MG63 (cell line): Measurements from ENCODE around the gene KLHL7. TPM values are rescaled to one million over a fixed set of nuclear protein-coding genes. Genes with fewer than 3 reads are reported as not detected.
"Not testable (repeated sequence)": the region's sequence is repeated elsewhere in the genome, so short reads cannot be mapped to it uniquely, and the experiment has no call there.

Experiments used
- DNase-seq: peaks from one replicate; pipeline ENCODE4 v3.0.0-alpha.2; 2020
- H3K27me3 ChIP-seq: fragments of 250-450 bp; sonication (Bioruptor Pico); 2 replicates; pipeline ENCODE4 v1.5.1; 2020; ENCODE audit warnings: mild to moderate bottlenecking, moderate library complexity
- H3K36me3 ChIP-seq: fragments of 250-450 bp; sonication (Bioruptor Pico); 2 replicates; pipeline ENCODE4 v1.5.1; 2020; ENCODE audit warnings: mild to moderate bottlenecking, moderate library complexity
- H3K4me3 ChIP-seq: fragments of 250-450 bp; sonication (Bioruptor Pico); 2 replicates; pipeline ENCODE4 v1.5.1; 2020; ENCODE audit warnings: mild to moderate bottlenecking, moderate library complexity
- H3K9me3 ChIP-seq: fragments of 250-450 bp; sonication (Bioruptor Pico); 2 replicates; pipeline ENCODE4 v1.5.1; 2020; ENCODE audit warnings: mild to moderate bottlenecking, moderate library complexity
- total RNA-seq: library from RNA; depleted of rRNA; stranded (reverse); fragments of >200 nt; shearing (Covaris generic); gene quantifications from 2 replicates; pipeline ENCODE4 v1.2.3, GENCODE V29; 2014; ENCODE audit warnings: low replicate concordance; rRNA removed

KLHL7 gene
- total RNA-seq, 1 experiment from 2014 or later, result 16.2 TPM

DNA sequence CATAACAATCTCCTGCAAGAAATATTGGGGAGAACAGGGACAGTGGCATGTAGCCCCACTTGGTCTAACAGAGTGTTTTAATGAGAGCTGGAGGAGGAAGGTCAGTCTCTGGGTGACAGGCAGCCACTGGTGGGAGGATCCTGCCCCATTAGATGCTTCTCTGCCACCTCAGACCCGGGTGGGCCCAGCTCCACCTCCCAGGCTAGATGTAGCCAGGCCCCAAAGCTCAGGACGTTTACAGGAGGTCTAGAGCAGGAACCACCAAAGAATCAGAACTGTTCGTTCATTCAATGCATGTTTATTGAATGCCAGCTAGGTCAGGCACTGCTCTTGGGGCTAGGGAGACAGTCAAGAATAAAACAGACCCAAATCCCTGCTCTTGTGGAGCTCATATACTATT, 112.6 kb downstream of the KLHL7 start:
- Histone ChIP-seq H3K36me3 (no peaks in the 10 kb centered on the region), H3K4me3 (no peak overlapping the region), H3K27me3 (no peaks in the 10 kb centered on the region), H3K9me3 (no peaks in the 10 kb centered on the region)
- DNase-seq, result no peak

DNA sequence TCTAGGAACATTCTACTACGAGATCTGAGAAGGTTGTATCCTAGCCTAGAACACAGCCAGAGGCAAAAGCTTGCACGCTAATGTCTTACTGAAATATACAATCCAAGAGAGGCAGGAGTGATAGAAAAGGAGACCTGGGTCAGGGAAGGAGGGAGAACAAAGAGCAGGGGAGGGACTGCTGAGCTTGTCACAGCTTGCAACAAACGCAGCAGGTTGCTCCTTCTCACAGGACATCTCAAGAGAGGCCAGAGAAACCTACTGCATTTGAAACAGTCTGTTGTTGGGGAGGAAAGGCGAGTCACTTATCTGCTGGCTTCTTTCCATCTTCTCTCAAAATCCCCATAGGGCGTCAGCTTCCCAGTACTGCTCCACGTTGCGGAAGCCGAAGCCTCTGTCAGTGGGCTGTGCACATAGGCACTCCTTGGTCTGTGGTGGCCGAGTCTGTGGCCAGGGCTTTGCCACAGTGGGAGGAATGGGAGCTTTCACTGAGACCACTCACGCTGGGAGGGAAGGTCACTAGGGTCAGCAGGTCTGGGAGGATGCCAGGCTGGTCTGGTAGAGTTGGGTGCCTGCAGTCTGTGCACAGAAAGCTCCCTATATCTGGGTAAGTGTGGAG, 115.2 kb downstream of the KLHL7 start:
- Histone ChIP-seq H3K9me3 (no peaks in the 10 kb centered on the region), H3K27me3 (no peaks in the 10 kb centered on the region), H3K4me3 (no peak overlapping the region), H3K36me3 (no peaks in the 10 kb centered on the region)
- DNase-seq, result no peak

DNA sequence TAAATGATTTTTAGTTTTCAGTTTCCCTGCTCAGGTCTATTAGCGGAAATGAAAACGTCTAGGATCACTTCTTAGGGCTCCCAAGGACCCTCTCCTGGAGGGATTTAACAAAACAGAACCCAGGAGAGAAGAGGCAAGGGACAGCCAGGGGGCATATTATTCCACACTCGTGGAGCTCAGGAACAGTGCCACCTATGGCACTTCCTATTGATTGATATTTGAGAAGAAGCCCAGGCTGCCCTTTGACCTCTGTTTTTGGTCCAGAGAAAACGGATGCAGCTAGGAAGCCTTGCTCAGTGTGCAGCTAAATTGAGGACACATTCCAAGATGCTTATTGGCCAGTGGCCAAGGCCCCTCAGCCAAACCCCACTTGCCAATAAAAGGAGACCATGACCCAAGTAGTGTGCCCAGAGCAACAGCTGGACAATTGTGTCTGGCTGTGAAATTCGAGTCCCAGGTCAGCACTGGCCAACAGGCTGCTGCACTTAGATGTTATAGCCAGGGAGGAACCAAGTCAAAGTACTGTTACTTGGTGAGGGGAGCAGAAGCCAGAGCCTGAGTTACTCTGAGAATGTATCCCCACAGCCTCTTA, 117.0 kb downstream of the KLHL7 start:
- H3K36me3 ChIP-seq, result no peaks in the 10 kb centered on the region
- no peaks in the 10 kb centered on the region for H3K27me3 ChIP-seq
- H3K9me3 ChIP-seq, result no peaks in the 10 kb centered on the region
- H3K4me3 ChIP-seq, result no peak overlapping the region
- no peak for DNase-seq

DNA sequence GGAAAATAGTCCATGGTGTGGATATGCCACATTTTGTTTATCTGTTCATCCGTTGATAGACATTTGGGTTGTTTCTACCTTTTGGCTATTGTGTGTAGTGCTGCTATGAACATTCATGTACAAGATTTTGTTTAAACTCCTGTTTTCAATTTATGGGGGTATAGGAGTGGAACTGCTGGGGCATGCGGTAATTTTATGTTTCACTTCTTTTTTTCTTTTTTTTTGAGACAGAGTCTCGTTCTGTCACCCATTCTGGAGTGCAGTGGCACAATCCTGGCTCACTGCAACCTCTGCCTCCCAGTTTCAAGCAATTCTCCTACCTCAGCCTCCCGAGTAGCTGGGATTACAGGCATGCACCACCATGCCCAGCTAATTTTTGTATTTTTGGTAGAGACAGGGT, 118.8 kb downstream of the KLHL7 start:
- H3K27me3 ChIP-seq, H3K9me3 ChIP-seq, DNase-seq, H3K4me3 ChIP-seq, H3K36me3 ChIP-seq: not testable (repeated sequence)

DNA sequence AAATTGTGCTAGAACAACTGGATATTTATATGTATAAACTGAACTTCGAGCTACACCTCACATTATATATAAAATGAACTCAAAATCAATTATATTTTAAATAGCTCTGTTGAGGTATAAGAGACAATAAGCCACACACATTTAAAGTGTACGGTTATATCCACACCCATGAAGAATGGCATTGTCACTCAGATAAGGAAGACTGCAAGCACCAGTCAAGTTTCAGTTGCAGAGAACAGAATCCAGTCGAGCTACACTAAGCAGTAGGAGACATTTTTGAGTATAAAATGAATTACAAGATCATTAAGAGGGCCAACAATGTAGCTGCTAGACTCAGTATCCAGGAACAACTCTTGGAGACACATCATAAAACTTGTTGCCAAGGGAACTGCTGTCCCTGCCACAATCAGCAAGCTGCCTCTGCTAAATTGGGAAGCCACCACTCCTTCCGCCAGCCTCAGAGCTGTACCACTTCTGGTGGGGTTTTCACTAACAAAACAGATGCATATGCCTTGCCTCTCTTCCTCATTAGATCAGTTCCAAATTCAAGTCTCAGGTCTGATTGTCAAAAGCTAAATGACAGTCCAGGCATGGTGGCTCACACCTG, 121.4 kb downstream of the KLHL7 start:
- H3K27me3 ChIP-seq, result no peaks in the 10 kb centered on the region
- H3K36me3 ChIP-seq, result no peaks in the 10 kb centered on the region
- no peaks in the 10 kb centered on the region for H3K9me3 ChIP-seq
- no peak for DNase-seq
- no peak overlapping the region for H3K4me3 ChIP-seq

Other genes with a start within 250 kb of the KLHL7 start
- 19.6 and 24.8 TPM in 2 replicates for gene HYCC1, start 91.7 kb upstream of the KLHL7 start, total RNA-seq
- gene NUP42, start 76.3 kb downstream of the KLHL7 start, total RNA-seq, result 19.4 and 29.4 TPM in 2 replicates
- 65.4 and 106 TPM in 2 replicates for gene GPNMB, start 141.0 kb downstream of the KLHL7 start, total RNA-seq
- 70.8 and 163 TPM in 2 replicates for gene MALSU1, start 193.6 kb downstream of the KLHL7 start, total RNA-seq